Astrocyte (in vitro differentiated cells and primary cell): ENCODE measurements around the gene OR6J1. TPM values are rescaled to one million over a fixed set of nuclear protein-coding genes. Genes with fewer than 3 reads are reported as not detected.
A peak's percentile ranks its signal among the peaks of the same experiment; 100 is the strongest.
"Not testable (repeated sequence)": the region's sequence is repeated elsewhere in the genome, so short reads cannot be mapped to it uniquely, and the experiment has no call there.

Experiments used
- DNase-seq: peaks from one replicate; pipeline ENCODE4 v3.0.0-alpha.2; 2010; ENCODE audit warnings: low read depth
- FAIRE-seq: peaks from 2 replicates; lab custom pipeline; 2011; peaks lifted over from hg19 to GRCh38; lab: Jason Lieb, UNC
- H2AFZ ChIP-seq: 2 replicates; pipeline ENCODE4 v1.6.0; 2012; ENCODE audit warnings: low read depth, low read length, inconsistent platforms
- H3K27ac ChIP-seq: 2 replicates; pipeline ENCODE4 v1.5.1; 2011; ENCODE audit warnings: low read depth, low read length, inconsistent platforms
- H3K27me3 ChIP-seq: 2 replicates; pipeline ENCODE4 v1.6.0; 2011; ENCODE audit warnings: low read length, inconsistent platforms; ENCODE audit not compliant: insufficient read depth
- H3K36me3 ChIP-seq: 2 replicates; pipeline ENCODE4 v1.5.1; 2011; ENCODE audit warnings: low read length, inconsistent platforms; ENCODE audit not compliant: insufficient read depth
- H3K4me1 ChIP-seq: 2 replicates; pipeline ENCODE4 v1.5.1; 2011; ENCODE audit warnings: low read length, inconsistent platforms; ENCODE audit not compliant: insufficient read depth
- H3K4me2 ChIP-seq: 2 replicates; pipeline ENCODE4 v1.6.0; 2012; ENCODE audit warnings: low read length, inconsistent platforms
- H3K4me3 ChIP-seq: 2 replicates; pipeline ENCODE4 v1.5.1; 2011; ENCODE audit warnings: low read depth, mild to moderate bottlenecking, low read length, inconsistent platforms; ENCODE audit not compliant: insufficient read depth
- H3K79me2 ChIP-seq: 2 replicates; pipeline ENCODE4 v1.6.0; 2012; ENCODE audit warnings: mild to moderate bottlenecking, low read length, inconsistent platforms; ENCODE audit not compliant: insufficient read depth
- H3K9ac ChIP-seq: 2 replicates; pipeline ENCODE4 v1.6.0; 2012; ENCODE audit warnings: mild to moderate bottlenecking, low read length, inconsistent platforms
- H3K9me3 ChIP-seq: 2 replicates; pipeline ENCODE4 v1.5.1; 2012; ENCODE audit warnings: low read depth, mild to moderate bottlenecking, low read length, inconsistent platforms; ENCODE audit not compliant: insufficient read depth
- H4K20me1 ChIP-seq: 2 replicates; pipeline ENCODE4 v1.6.0; 2012; ENCODE audit warnings: low read length, inconsistent platforms; ENCODE audit not compliant: insufficient read depth
- H3K27ac Mint-ChIP-seq: one replicate; pipeline ENCODE4 v1.8.0; 2021; ENCODE audit warnings: mild to moderate bottlenecking, mixed read lengths; ENCODE audit not compliant: unreplicated experiment
- H3K27me3 Mint-ChIP-seq: one replicate; pipeline ENCODE4 v1.8.0; 2021; ENCODE audit warnings: low read depth, mixed read lengths; ENCODE audit not compliant: unreplicated experiment
- H3K36me3 Mint-ChIP-seq: one replicate; pipeline ENCODE4 v1.8.0; 2021; ENCODE audit warnings: low read depth, mixed read lengths; ENCODE audit not compliant: unreplicated experiment
- H3K4me1 Mint-ChIP-seq: one replicate; pipeline ENCODE4 v1.8.0; 2021; ENCODE audit warnings: low read depth, mixed read lengths; ENCODE audit not compliant: unreplicated experiment
- H3K4me3 Mint-ChIP-seq: one replicate; pipeline ENCODE4 v1.8.0; 2021; ENCODE audit warnings: mild to moderate bottlenecking, moderate library complexity, mixed read lengths; ENCODE audit not compliant: unreplicated experiment
- H3K9me3 Mint-ChIP-seq: one replicate; pipeline ENCODE4 v1.8.0; 2021; ENCODE audit warnings: mild to moderate bottlenecking, mixed read lengths; ENCODE audit not compliant: unreplicated experiment
- CTCF ChIP-seq: IDR thresholded peaks from 2 replicates; pipeline ENCODE4 v1.5.1; 2011; ENCODE audit warnings: low read depth, mild to moderate bottlenecking, inconsistent platforms, low read length, moderate library complexity; ENCODE audit not compliant: insufficient read depth
- EZH2 ChIP-seq: IDR thresholded peaks from 2 replicates; pipeline ENCODE4 v1.6.1; 2012; ENCODE audit warnings: mild to moderate bottlenecking, low read length, inconsistent platforms; ENCODE audit not compliant: insufficient read depth
- total RNA-seq: library from RNA; stranded (reverse); gene quantifications from 2 replicates; pipeline ENCODE4 v1.2.1, GENCODE V29; 2021

The OR6J1 gene
- total RNA-seq, 1 donor from 2014 or later: not detected

- H4K20me1 ChIP-seq: no peaks in the 10 kb centered on the region
- H3K4me3 Mint-ChIP-seq: no peak overlapping the region
- no peaks in the 10 kb centered on the region for H3K9me3 ChIP-seq
- H3K36me3 ChIP-seq: no peaks in the 10 kb centered on the region
- peaks cover 2% of the 10 kb centered on the region for H3K4me1 Mint-ChIP-seq
- TF ChIP-seq EZH2 (no peak), CTCF (no peak)
- no peak overlapping the region for H3K4me3 ChIP-seq
- DNase-seq (peak; percentile 49), FAIRE-seq (no peak)
- no peaks in the 10 kb centered on the region for H3K4me1 ChIP-seq
- no peak overlapping the region for H3K27ac ChIP-seq
- H2AFZ ChIP-seq: no peak overlapping the region
- peak overlapping the region; percentile 16 for H3K4me2 ChIP-seq
- no peaks in the 10 kb centered on the region for H3K27me3 ChIP-seq
- no peak overlapping the region for H3K9ac ChIP-seq
- H3K79me2 ChIP-seq: no peaks in the 10 kb centered on the region
- peaks cover 4% of the 10 kb centered on the region for H3K9me3 Mint-ChIP-seq
- H3K27me3 Mint-ChIP-seq: peaks cover 3% of the 10 kb centered on the region
- H3K27ac Mint-ChIP-seq: no peak overlapping the region
- no peaks in the 10 kb centered on the region for H3K36me3 Mint-ChIP-seq
Observed at GRCh38 chr14:22622255-22622654, 21.9 kb downstream of the OR6J1 start.

- not testable (repeated sequence) for H3K27ac ChIP-seq, H2AFZ ChIP-seq, H3K9ac ChIP-seq, H3K4me3 ChIP-seq, H3K9me3 ChIP-seq, H3K4me2 ChIP-seq, H3K4me3 Mint-ChIP-seq, H3K27me3 Mint-ChIP-seq, H3K36me3 ChIP-seq, DNase-seq, FAIRE-seq, H4K20me1 ChIP-seq, H3K79me2 ChIP-seq, H3K27me3 ChIP-seq, H3K9me3 Mint-ChIP-seq, H3K27ac Mint-ChIP-seq
- Mint-ChIP-seq H3K4me1 (peaks cover 17% of the 10 kb centered on the region), H3K36me3 (peaks cover 16% of the 10 kb centered on the region)
- H3K4me1 ChIP-seq: peaks cover 19% of the 10 kb centered on the region
Observed at GRCh38 chr14:22615765-22616164, 28.4 kb downstream of the OR6J1 start.

- FAIRE-seq (peak; percentile 60), DNase-seq (peak; percentile 99)
- H3K4me3 ChIP-seq: no peak overlapping the region
- Mint-ChIP-seq H3K27ac (peak overlapping the region; percentile 63), H3K27me3 (peaks cover 1% of the 10 kb centered on the region), H3K4me1 (peaks cover 17% of the 10 kb centered on the region), H3K9me3 (peaks cover 4% of the 10 kb centered on the region), H3K36me3 (peaks cover 23% of the 10 kb centered on the region), H3K4me3 (no peak overlapping the region)
- H2AFZ ChIP-seq: no peak overlapping the region
- H3K9ac ChIP-seq: peak overlapping the region; percentile 63
- TF ChIP-seq EZH2: no peak
- no peak for TF ChIP-seq CTCF
- peak overlapping the region; percentile 27 for H3K4me2 ChIP-seq
- H4K20me1 ChIP-seq: no peaks in the 10 kb centered on the region
- H3K27ac ChIP-seq: peak overlapping the region; percentile 89
- no peaks in the 10 kb centered on the region for H3K27me3 ChIP-seq
- H3K9me3 ChIP-seq: no peaks in the 10 kb centered on the region
- H3K79me2 ChIP-seq: no peaks in the 10 kb centered on the region
- peaks cover 9% of the 10 kb centered on the region for H3K36me3 ChIP-seq
- H3K4me1 ChIP-seq: peaks cover 19% of the 10 kb centered on the region
Observed at GRCh38 chr14:22614240-22614799, 29.8 kb downstream of the OR6J1 start.
